ENCODE results near the gene SWSAP1.
A peak's percentile ranks its signal among the peaks of the same experiment; 100 is the strongest.

SWSAP1 gene

GRCh38 chr19:11355160-11356073 is 19.0 kb upstream of the SWSAP1 start, which contains the start of gene PLPPR2:
PLPPR2 (plus strand) TSS chr19:11355432; CDS start chr19:11357674, 2,242 bp downstream.
- DNase-seq: peak; percentile 63

GRCh38 chr19:11356074-11356397 is 18.4 kb upstream of the SWSAP1 start:
- no peak for DNase-seq

GRCh38 chr19:11356676-11357550 is 17.6 kb upstream of the SWSAP1 start:
- no peak for DNase-seq

GRCh38 chr19:11359421-11359820 is 15.0 kb upstream of the SWSAP1 start:
- no peak for DNase-seq

- DNase-seq: no peak
Measured at GRCh38 chr19:11361037-11361770, 13.3 kb upstream of the SWSAP1 start.

GRCh38 chr19:11361771-11362731 is 12.4 kb upstream of the SWSAP1 start:
- no peak for DNase-seq

- DNase-seq: no peak
Measured at GRCh38 chr19:11363881-11364280, 10.6 kb upstream of the SWSAP1 start.

GRCh38 chr19:11364296-11364904 is 10.1 kb upstream of the SWSAP1 start:
- DNase-seq: no peak

- DNase-seq: no peak
Measured at GRCh38 chr19:11364935-11365334, 9.5 kb upstream of the SWSAP1 start.

- no peak for DNase-seq
Measured at GRCh38 chr19:11365557-11366117, 8.8 kb upstream of the SWSAP1 start.

- DNase-seq: no peak
Measured at GRCh38 chr19:11367528-11367927, 6.9 kb upstream of the SWSAP1 start.

- DNase-seq: no peak
Measured at GRCh38 chr19:11370744-11371143, 3.7 kb upstream of the SWSAP1 start.

- DNase-seq: no peak
Measured at GRCh38 chr19:11373166-11373884, 1.1 kb upstream of the SWSAP1 start.

GRCh38 chr19:11373885-11374432 is 507 bp upstream of the SWSAP1 start:
- DNase-seq: no peak

GRCh38 chr19:11375143-11375948 is 880 bp downstream of the SWSAP1 start:
- no peak for DNase-seq

GRCh38 chr19:11377237-11377636 is 2.8 kb downstream of the SWSAP1 start:
- no peak for DNase-seq

GRCh38 chr19:11377756-11378155 is 3.3 kb downstream of the SWSAP1 start:
- no peak for DNase-seq

- DNase-seq: no peak
Measured at GRCh38 chr19:11378319-11379189, 4.1 kb downstream of the SWSAP1 start.
